Retinal pigment epithelial cell (primary cell): ENCODE results near the gene TXNDC8.

Experiments used
- DNase-seq: peaks from one replicate; pipeline ENCODE4 v3.0.0-alpha.2; 2010; ENCODE audit warnings: low read depth
- H3K4me3 ChIP-seq: 2 replicates; pipeline ENCODE4 v1.5.1; 2011; ENCODE audit warnings: mild to moderate bottlenecking, low read length, control low read depth, moderate library complexity
- CTCF ChIP-seq: conservative IDR thresholded peaks from 2 replicates; pipeline ENCODE4 v1.5.1; 2011; ENCODE audit warnings: low read depth, low read length, control low read depth, inconsistent platforms

TXNDC8 gene

GRCh38 chr9:110261632-110262031 is 76.0 kb downstream of the TXNDC8 start:
- no peak for TF ChIP-seq CTCF
- DNase-seq = no peak
- H3K4me3 ChIP-seq = no peak overlapping the region

GRCh38 chr9:110260911-110261310 is 76.8 kb downstream of the TXNDC8 start:
- no peak overlapping the region for H3K4me3 ChIP-seq
- TF ChIP-seq CTCF = no peak
- DNase-seq = no peak

- no peak for DNase-seq
- H3K4me3 ChIP-seq = no peak overlapping the region
- no peak for TF ChIP-seq CTCF
Measured at GRCh38 chr9:110259566-110259965, 78.1 kb downstream of the TXNDC8 start.

- DNase-seq = no peak
- no peak overlapping the region for H3K4me3 ChIP-seq
- TF ChIP-seq CTCF = no peak
Measured at GRCh38 chr9:110258690-110259091, 79.0 kb downstream of the TXNDC8 start.

- TF ChIP-seq CTCF = no peak
- no peak for DNase-seq
- H3K4me3 ChIP-seq = no peak overlapping the region
Measured at GRCh38 chr9:110257956-110258355, 79.7 kb downstream of the TXNDC8 start.

GRCh38 chr9:110257097-110257841 is 80.4 kb downstream of the TXNDC8 start:
- peak overlapping the region; percentile 83 for H3K4me3 ChIP-seq
- TF ChIP-seq CTCF = no peak
- no peak for DNase-seq

- no peak for TF ChIP-seq CTCF
- H3K4me3 ChIP-seq = peak within 1 kb of the TSS; percentile 83
- peak; percentile 48 for DNase-seq
Measured at GRCh38 chr9:110256380-110257096, 81.1 kb downstream of the TXNDC8 start, which contains the start of gene TXN. Gene TXN (minus strand): TSS chr9:110256507. CDS start chr9:110256435, 72 bp downstream.
